Fibroblast of lung (primary cell): ENCODE data around the gene ZFHX2. TPM values are rescaled to one million over a fixed set of nuclear protein-coding genes. Genes with fewer than 3 reads are reported as not detected.
A peak's percentile ranks its signal among the peaks of the same experiment; 100 is the strongest.

Experiments used
- DNase-seq, 2 donors: peaks; one replicate each; pipeline versions ENCODE4 v3.0.0 to v3.0.0-alpha.2; 2010; ENCODE audit warnings: low read depth in 2 of 2
- H2AFZ ChIP-seq: 2 replicates; pipeline ENCODE4 v1.5.1; 2012; ENCODE audit warnings: low read length, control low read depth, inconsistent platforms
- H3K27ac ChIP-seq: 2 replicates; pipeline ENCODE4 v1.5.1; 2011; ENCODE audit warnings: low read length, control low read depth; ENCODE audit not compliant: insufficient read depth
- H3K27me3 ChIP-seq: 2 replicates; pipeline ENCODE4 v1.5.1; 2011; ENCODE audit warnings: mild to moderate bottlenecking, low read length; ENCODE audit not compliant: control insufficient read depth, insufficient read depth
- H3K36me3 ChIP-seq: 2 replicates; pipeline ENCODE4 v1.5.1; 2011; ENCODE audit warnings: low read length; ENCODE audit not compliant: control insufficient read depth, insufficient read depth
- H3K4me1 ChIP-seq: 2 replicates; pipeline ENCODE4 v1.5.1; 2011; ENCODE audit warnings: low read length; ENCODE audit not compliant: control insufficient read depth, insufficient read depth; ENCODE audit errors: extremely low read depth
- H3K4me2 ChIP-seq: 2 replicates; pipeline ENCODE4 v1.5.1; 2011; ENCODE audit warnings: low read length, control low read depth; ENCODE audit not compliant: insufficient read depth; ENCODE audit errors: extremely low read depth
- H3K4me3 ChIP-seq, 4 experiments: fragments of 200-600 bp in 1 of 4; sonication (generic) in 1 of 4; replicated peaks in 1 of 4; 2 replicates each; pipeline ENCODE4 v1.5.1; 2011 to 2016; ENCODE audit warnings: low read length in 4 of 4, low read depth in 3 of 4, mild to moderate bottlenecking in 3 of 4, control low read depth in 2 of 4, inconsistent platforms in 1 of 4, mixed read lengths in 1 of 4; ENCODE audit not compliant: insufficient read depth in 1 of 4; ENCODE audit errors: control extremely low read depth in 1 of 4
- H3K79me2 ChIP-seq: 2 replicates; pipeline ENCODE4 v1.5.1; 2012; ENCODE audit warnings: mild to moderate bottlenecking, low read length, inconsistent platforms; ENCODE audit not compliant: control insufficient read depth, insufficient read depth
- H3K9ac ChIP-seq: 2 replicates; pipeline ENCODE4 v1.5.1; 2011; ENCODE audit warnings: mild to moderate bottlenecking, low read length, control low read depth; ENCODE audit not compliant: insufficient read depth
- H3K9me3 ChIP-seq: 2 replicates; pipeline ENCODE4 v1.5.1; 2012; ENCODE audit warnings: low read depth, low read length; ENCODE audit not compliant: control insufficient read depth, insufficient read depth
- H4K20me1 ChIP-seq: 2 replicates; pipeline ENCODE4 v1.5.1; 2011; ENCODE audit warnings: low read length; ENCODE audit not compliant: control insufficient read depth, insufficient read depth; ENCODE audit errors: extremely low read depth
- CTCF ChIP-seq, 2 donors: IDR thresholded peaks in 1 of 2; conservative IDR thresholded peaks in 1 of 2; 1 replicate in 1 of 2; 2 replicates in 1 of 2; pipeline ENCODE4 v1.5.1; 2011 to 2012; ENCODE audit warnings: low read length in 2 of 2, control low read depth in 1 of 2, inconsistent platforms in 1 of 2, low read depth in 1 of 2, mild to moderate bottlenecking in 1 of 2
- EZH2 ChIP-seq: IDR thresholded peaks from 2 replicates; pipeline ENCODE4 v1.5.1; 2012; ENCODE audit warnings: low read length, control low read depth, mild to moderate bottlenecking; ENCODE audit errors: missing control alignments
- polyA plus RNA-seq, 2 donors: library from polyadenylated mRNA; depleted of rRNA in 1 of 2; stranded (reverse) in 1 of 2; unstranded in 1 of 2; fragments of >200 nt; gene quantifications; 2 replicates each; pipeline ENCODE4 v1.2.1, GENCODE V29; 2011 to 2012; ENCODE audit warnings: missing spikeins in 1 of 2
- total RNA-seq: library from RNA; depleted of rRNA; stranded (reverse); fragments of >200 nt; gene quantifications from 2 replicates; pipeline ENCODE4 v1.2.1, GENCODE V29; 2014

The ZFHX2 gene
- total and polyA plus RNA-seq, 2 donors (not counting 1 experiment from before 2014, with no cell fraction given): 0.33 TPM; not detected in 1

- no peak overlapping the region for H3K4me2 ChIP-seq
- no peak overlapping the region for H3K4me3 ChIP-seq
- DNase-seq: no peak
- no peaks in the 10 kb centered on the region for H4K20me1 ChIP-seq
- H3K27me3 ChIP-seq: no peaks in the 10 kb centered on the region
- no peaks in the 10 kb centered on the region for H3K36me3 ChIP-seq
- H3K4me1 ChIP-seq: peaks cover 4% of the 10 kb centered on the region
- no peak overlapping the region for H3K9ac ChIP-seq
- TF ChIP-seq CTCF (conservative IDR thresholded peaks at IDR 0.05 in 1 of 2, IDR thresholded peaks at IDR 0.05 in 1 of 2; ENCODE audit: low read depth in 1 of 2, low read length in 2 of 2): no peak
- TF ChIP-seq EZH2: no peak
- H3K9me3 ChIP-seq: no peaks in the 10 kb centered on the region
- peaks cover 7% of the 10 kb centered on the region for H3K79me2 ChIP-seq
- no peak overlapping the region for H2AFZ ChIP-seq
- H3K27ac ChIP-seq: no peak overlapping the region
These were observed 6.4 kb upstream of the ZFHX2 start for GRCh38 chr14:23557946-23558345.

DNA sequence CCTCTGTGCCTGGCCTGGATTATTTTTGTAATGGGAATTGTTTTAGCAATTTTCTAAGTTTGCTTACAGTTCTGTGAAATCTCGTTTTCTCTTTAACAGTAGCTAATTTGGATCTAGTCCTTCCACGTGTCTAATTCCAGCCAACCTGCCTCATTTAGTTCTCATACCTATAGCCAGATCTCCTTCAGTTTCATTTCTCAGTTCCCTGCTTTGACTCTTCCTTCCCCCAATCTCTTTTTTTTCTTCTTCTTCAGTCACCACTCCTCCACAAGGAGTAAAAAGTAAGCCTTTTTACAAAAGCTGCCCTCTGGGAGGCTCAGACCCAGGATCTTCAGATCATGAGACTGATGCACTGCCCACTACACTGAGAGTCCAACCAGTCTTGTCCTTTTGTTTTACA lies 6.0 kb upstream of the ZFHX2 start:
- Histone ChIP-seq H3K4me2 (no peak overlapping the region), H3K27me3 (no peaks in the 10 kb centered on the region), H3K36me3 (no peaks in the 10 kb centered on the region), H3K27ac (no peak overlapping the region), H3K9ac (no peak overlapping the region), H2AFZ (no peak overlapping the region), H3K4me1 (peaks cover 4% of the 10 kb centered on the region), H3K9me3 (no peaks in the 10 kb centered on the region), H3K4me3 (peak overlapping the region in 1 of 4 experiments; percentile 96), H4K20me1 (no peaks in the 10 kb centered on the region), H3K79me2 (peaks cover 7% of the 10 kb centered on the region)
- no peak for DNase-seq
- TF ChIP-seq EZH2 (no peak), CTCF (conservative IDR thresholded peaks at IDR 0.05 in 1 of 2, IDR thresholded peaks at IDR 0.05 in 1 of 2; ENCODE audit: low read depth in 1 of 2, low read length in 2 of 2) (no peak)

DNA sequence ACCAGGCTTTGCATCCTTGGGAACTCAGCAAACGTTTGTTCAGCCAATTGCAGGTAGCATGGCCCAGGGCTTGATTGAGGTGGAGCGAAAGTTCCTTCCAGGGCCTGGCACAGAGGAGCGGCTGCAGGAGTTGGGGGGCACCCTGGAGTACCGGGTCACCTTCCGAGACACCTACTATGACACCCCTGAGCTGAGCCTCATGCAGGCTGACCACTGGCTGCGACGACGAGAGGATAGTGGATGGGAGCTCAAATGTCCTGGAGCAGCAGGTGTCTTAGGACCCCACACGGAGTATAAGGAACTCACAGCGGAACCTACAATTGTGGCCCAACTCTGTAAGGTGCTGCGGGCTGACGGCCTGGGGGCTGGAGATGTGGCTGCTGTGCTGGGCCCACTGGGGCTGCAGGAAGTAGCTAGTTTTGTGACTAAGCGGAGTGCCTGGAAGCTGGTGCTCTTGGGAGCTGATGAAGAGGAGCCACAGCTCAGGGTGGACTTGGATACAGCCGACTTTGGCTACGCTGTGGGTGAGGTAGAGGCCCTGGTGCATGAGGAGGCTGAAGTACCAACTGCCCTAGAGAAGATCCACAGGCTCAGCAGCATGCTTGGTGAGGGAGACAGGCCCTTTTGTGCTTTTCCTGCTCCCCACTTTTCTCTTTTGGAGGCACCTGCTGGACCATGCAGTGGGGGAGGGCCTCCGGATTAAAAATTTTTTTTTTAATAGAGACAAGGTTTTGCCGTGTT lies 5.3 kb upstream of the ZFHX2 start:
- H3K4me3 ChIP-seq: peak overlapping the region; percentile 67 to 96 (median 93)
- peak overlapping the region; percentile 79 for H3K27ac ChIP-seq
- DNase-seq: no peak
- peaks cover 7% of the 10 kb centered on the region for H3K79me2 ChIP-seq
- peaks cover 4% of the 10 kb centered on the region for H3K4me1 ChIP-seq
- no peaks in the 10 kb centered on the region for H3K36me3 ChIP-seq
- peak overlapping the region; percentile 82 for H3K4me2 ChIP-seq
- no peaks in the 10 kb centered on the region for H4K20me1 ChIP-seq
- H2AFZ ChIP-seq: peak overlapping the region; percentile 85
- TF ChIP-seq EZH2 (no peak), CTCF (conservative IDR thresholded peaks at IDR 0.05 in 1 of 2, IDR thresholded peaks at IDR 0.05 in 1 of 2; ENCODE audit: low read depth in 1 of 2, low read length in 2 of 2) (no peak)
- no peaks in the 10 kb centered on the region for H3K9me3 ChIP-seq
- H3K9ac ChIP-seq: peak overlapping the region; percentile 73
- no peaks in the 10 kb centered on the region for H3K27me3 ChIP-seq
